ENCODE measurements around the gene GAB1. TPM values are rescaled to one million over a fixed set of nuclear protein-coding genes. Genes with fewer than 3 reads are reported as not detected.

GAB1 gene
- polyA plus RNA-seq (2013, experiment 1 of 2; ENCODE audit: insufficient read length), result 8.3 TPM
- 10.9 TPM for polyA plus RNA-seq (2013, experiment 2 of 2; ENCODE audit: insufficient read length)

DNA sequence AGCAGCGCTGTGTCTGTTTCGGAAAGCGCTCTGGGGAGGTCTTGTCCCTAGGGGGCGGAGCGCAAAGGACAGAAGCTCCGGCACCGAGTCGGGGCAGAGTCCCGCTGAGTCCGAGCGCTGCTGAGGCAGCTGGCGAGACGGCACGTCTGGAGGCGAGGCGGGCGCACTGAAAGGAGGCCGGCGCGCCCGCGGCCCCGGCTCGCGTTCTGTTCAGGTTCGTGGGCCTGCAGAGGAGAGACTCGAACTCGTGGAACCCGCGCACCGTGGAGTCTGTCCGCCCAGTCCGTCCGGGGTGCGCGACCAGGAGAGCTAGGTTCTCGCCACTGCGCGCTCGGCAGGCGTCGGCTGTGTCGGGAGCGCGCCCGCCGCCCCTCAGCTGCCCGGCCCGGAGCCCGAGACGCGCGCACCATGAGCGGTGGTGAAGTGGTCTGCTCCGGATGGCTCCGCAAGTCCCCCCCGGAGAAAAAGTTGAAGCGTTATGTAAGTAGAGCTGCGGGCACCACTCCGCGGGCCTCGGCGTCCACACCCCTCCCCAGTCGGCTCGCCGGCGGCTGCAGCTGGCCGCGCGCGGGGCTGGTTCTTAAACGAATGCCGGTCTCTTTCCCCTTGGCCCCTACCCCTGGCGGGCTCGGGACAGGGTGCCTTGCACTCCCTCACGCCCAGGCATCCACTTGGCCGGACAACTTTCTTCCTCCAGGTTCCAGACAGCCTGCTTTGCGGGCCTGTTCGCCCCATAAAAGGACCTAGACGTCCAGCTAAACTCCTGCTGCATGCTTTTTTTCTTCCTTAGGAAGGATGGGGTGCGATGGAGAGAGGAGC, at the start of gene GAB1:
Gene GAB1, plus strand, starts transcription at position 96 of the 819 bp plus-strand sequence. Its CDS starts 313 bp downstream, at position 409.
- DNase-seq, result peak; percentile 88

- no peak for DNase-seq
Measured at GRCh38 chr4:143287572-143287923, 49.1 kb upstream of the GAB1 start.

DNA sequence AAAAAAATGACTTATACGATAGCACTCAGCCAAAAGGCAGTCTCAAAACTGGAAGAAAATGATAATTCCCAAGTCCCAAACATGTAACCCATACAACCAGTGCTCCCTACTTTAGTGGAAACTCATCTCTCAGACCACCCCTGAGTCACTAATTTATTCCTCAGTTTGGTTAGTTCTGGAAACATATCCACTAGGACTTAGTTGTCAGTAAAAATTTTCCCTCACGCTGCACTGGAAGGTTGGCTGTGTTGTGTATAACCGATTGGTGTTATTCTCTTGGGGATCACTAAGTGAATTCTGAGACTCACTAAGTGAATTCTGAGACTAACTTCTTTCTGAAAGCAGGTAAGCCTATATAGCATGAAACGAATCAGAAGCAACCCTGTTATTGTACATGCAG, 48.5 kb upstream of the GAB1 start:
- no peak for DNase-seq

GRCh38 chr4:143289370-143289769, 47.3 kb upstream of the GAB1 start:
- DNase-seq, result no peak

DNA sequence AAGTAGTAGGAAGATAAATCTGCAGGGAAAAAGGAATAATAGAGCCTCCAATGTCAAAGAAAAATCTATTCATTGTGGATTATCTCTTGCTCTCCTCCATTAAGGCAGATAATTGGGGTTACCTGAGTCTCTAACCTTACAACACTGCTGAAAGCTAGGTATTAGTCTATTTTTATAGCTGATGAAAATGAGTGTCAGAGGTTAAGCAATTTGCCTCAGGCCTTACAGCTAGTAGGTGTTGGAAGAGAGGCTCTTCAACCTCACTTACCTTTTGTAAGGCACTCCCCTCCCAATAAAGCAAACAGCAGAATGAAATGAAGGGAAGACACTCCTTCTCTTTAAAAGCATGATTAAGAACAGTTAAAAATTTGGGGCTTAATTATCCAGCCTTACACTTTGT, 45.4 kb upstream of the GAB1 start:
- DNase-seq, result no peak

GRCh38 chr4:143292858-143293257, 43.8 kb upstream of the GAB1 start:
- no peak for DNase-seq

DNA sequence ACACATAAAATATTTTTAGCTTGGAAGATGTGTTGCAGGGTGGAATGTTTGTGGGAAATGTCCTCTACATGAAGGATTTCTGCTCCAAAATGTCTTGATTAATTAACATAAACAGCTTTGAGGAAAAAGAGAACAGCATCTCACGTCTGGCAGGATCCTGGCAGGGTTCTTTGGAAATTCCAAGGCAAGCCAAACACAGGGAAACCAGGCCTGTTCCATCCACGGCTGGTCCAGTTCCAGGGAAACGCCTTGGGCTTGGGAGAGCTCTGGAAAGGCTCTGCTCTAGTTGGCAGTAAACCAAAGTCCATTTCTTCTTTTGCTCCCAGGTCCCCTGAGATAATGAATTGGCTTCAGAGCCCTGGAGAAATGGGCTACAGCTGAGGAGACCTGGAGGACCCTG, 42.4 kb upstream of the GAB1 start:
- DNase-seq, result peak; percentile 59

DNA sequence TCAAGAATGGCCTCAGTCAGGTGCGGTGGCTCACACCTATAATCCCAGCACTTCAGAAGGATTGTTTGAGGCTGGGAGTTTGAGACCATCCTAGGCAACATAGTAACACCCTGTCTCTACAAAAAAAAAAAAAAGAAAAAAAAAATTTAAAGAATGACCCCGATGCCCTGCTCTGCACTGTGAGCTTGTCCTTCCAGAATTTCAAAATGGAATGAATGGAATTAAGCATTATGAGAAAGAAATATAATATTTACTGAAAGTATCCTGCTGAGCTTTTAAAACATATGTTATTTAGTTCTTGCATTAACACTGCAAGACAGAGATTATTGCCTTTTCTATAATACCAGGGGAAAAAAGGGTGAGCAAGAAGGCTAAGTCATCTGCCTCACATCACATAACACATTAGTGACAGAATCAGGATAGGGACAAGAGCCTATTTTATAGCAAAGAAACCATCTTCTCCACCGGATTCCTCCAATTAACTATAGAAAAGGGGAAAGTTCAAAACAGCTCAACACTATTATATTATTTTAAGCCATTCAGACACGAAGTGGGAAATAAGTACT, 41.9 kb upstream of the GAB1 start:
- DNase-seq, result peak; percentile 26

DNA sequence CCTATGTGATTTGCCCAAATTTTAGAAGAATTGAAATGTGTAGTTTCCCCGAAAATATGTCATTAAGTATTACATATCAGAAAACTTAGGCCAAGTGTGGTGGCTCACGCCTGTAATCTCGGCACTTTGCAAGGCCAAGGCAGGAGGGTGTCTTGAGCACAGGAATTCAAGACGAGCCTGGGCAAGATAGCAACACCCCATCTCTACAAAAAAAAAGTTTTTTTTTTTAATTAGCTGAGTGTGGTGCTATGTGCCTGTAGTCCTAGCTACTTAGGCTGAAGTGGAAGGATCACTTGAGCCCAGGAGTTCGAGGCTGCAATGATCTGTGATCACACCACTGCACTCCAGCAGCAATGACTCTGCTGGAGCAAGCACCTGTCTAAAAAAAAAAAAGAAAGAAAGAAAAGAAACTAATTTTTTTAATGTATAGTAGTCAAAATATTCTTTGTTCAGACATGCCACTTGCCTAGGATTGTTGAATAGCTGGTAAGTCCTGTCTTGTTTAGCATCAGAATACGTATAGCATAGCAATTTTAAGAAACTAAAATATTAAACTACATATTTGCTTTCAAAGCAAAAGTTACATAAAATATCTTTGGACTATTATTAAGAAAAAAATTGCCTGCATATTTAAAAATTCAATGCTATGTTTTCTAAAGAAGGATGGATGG, 40.1 kb upstream of the GAB1 start:
- DNase-seq, result no peak

DNA sequence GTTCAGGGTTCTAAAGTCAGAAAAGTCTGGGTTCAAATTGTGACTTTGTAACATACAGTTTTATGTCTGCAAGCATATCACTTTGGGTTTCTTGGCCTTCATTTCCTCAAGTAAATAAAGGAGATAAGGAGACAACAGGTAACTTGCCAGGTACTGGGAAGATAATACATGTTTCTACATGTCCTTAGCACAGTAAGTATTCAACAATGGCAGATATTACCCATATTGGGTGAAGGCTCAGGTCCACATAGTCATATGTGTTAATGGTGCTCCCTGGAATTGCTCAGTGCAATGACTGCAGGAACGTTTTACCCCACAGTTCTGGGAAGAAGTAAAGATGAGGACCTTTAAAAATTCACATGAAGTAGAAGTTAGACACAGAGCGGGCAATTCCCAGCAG, 35.8 kb upstream of the GAB1 start:
- DNase-seq, result no peak

GRCh38 chr4:143302536-143302935, 34.1 kb upstream of the GAB1 start:
- peak; percentile 36 for DNase-seq

DNA sequence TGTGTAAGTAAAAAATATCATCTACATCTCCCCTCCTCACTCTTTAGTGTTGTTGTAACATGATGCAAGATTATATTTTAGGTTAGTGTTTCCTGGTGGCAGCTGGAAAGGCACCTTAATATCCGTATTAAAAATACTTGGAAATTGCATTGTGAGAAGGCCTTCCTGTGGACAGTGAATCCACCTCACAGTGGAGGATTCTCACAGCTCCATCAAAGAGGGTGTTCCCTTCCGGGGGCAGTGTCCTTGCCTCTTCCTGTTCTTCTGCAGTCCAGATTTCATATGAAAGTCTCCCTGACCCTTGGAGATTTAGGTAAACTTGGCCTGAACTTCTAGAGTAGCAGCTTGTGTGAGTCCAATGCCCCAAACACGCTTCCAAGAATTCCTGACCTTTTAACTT, 29.9 kb upstream of the GAB1 start:
- DNase-seq, result no peak

DNA sequence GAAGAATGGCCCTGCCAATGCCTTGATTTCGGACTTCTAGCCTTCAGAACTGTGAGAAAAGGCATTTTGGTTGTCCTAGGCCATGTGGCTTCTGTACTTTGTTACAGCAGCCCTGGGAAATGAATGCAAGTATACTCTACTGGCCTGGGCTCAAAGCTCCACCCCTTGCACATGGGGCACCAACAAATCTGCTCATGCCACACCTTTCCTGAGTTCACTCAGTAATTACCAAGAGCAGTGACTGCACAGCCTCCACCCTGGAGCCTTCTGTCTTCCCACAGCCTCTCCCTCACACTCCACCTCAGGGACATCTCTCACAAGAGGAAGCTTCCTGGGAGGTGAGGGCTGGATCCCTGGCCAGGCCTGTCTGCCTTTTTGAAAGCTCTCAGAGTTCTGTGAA, 29.1 kb upstream of the GAB1 start:
- DNase-seq, result no peak

GRCh38 chr4:143308377-143308776, 28.3 kb upstream of the GAB1 start:
- no peak for DNase-seq

- no peak for DNase-seq
Measured at GRCh38 chr4:143311924-143312323, 24.8 kb upstream of the GAB1 start.

GRCh38 chr4:143313521-143313920, 23.2 kb upstream of the GAB1 start:
- DNase-seq, result no peak

DNA sequence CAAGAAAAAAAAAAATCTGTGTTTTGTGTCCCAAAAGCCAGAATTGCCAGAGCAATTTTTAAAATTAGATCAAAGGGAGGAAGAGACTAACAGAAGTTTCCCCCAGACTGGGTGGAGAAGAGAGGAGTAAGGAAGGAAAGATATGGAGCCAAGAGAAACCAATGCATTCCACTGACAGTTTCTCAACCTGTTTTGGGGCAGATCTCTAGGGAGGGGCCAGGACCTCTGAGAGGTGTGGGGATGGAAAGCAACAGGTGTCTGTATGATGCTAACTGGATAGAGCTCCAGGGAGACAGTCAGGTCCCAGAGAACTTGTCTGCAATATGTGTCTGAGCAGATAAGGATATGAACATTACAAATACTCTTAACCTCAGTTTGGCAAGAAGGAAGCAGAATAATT, 22.7 kb upstream of the GAB1 start:
- no peak for DNase-seq

DNA sequence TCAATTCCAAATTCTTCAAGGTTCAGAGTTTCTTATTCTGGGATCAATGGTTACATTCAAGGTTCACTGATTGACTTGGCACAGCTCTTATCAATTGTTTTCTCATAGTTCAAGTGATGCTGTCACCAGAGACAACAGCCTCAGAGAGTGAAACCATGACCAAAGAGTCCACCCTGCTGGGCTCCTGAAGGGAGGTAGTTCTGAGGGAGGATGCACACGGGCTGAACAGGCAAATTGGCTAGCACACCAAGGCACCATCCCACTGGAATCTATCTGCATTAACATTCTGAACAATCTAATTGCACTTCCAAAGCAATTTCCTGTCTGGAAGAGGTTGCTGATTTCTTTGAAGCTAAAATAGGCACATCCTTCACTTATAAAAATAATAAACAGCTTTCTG, 16.6 kb upstream of the GAB1 start:
- DNase-seq, result no peak

- no peak for DNase-seq
Measured at GRCh38 chr4:143326735-143327134, 9.9 kb upstream of the GAB1 start.

- DNase-seq, result no peak
Measured at GRCh38 chr4:143329985-143330384, 6.7 kb upstream of the GAB1 start.

- peak; percentile 93 for DNase-seq
Measured at GRCh38 chr4:143335979-143336780, 496 bp upstream of the GAB1 start.

- DNase-seq, result peak; percentile 61
Measured at GRCh38 chr4:143337600-143338287, 1.1 kb downstream of the GAB1 start.
